ENCODE measurements around the gene TPP1.

DNA sequence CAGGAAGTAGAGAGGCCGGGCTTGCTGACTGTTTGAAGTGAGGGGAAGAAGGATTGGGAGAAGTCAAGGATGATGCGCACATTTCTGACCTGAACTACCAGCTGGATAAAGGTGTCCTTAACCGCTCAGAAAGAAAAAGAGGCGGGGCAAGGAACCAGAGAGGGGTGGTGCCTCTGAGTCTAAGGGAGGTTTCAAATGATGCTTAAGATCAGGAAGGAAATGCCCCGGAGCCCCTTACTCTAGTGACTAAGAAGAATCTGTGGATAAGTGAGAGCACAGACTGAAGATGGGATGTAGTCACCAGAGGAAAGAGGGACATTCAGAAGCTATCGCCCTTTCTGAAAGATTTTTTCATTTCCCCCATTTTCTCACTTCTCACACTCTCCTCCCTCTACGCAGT, 23.7 kb upstream of the TPP1 start:
- no peak for TF ChIP-seq CTCF (IDR thresholded peaks at IDR 0.05 in 8 of 11, conservative IDR thresholded peaks at IDR 0.05 in 3 of 11)
- no peak for TF ChIP-seq POLR2A (IDR thresholded peaks at IDR 0.05)
